CD4-positive, alpha-beta T cell treated with Interleukin-12 subunit alpha and Interleukin-12 subunit beta, for 1 hour (primary cell): ENCODE data around the gene C1orf87.
"Not testable (repeated sequence)": the region's sequence is repeated elsewhere in the genome, so short reads cannot be mapped to it uniquely, and the experiment has no call there.

ENCODE experiments used
- DNase-seq: peaks from one replicate; pipeline ENCODE4 v3.0.0-alpha.2; 2020

The C1orf87 gene

DNA sequence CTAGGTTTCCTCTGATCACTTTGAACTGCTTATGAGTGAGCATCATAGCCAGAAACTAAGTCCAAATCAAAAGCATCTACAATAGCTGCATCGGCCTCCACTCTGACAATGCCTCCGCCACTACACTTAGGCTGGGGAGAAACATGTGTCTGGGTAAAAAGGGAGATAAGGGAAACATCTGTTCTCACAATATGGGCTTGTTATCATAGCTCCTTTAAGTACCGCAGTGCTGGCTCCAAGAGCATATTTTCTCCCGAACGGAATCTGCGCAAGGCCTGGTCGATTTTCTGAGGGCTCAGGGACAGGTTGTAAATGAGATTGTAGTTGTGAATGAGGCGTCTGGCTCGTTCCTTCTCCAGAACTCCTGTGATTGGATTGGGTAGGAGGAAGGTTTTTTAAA, 83.1 kb downstream of the C1orf87 start:
- DNase-seq, result no peak

DNA sequence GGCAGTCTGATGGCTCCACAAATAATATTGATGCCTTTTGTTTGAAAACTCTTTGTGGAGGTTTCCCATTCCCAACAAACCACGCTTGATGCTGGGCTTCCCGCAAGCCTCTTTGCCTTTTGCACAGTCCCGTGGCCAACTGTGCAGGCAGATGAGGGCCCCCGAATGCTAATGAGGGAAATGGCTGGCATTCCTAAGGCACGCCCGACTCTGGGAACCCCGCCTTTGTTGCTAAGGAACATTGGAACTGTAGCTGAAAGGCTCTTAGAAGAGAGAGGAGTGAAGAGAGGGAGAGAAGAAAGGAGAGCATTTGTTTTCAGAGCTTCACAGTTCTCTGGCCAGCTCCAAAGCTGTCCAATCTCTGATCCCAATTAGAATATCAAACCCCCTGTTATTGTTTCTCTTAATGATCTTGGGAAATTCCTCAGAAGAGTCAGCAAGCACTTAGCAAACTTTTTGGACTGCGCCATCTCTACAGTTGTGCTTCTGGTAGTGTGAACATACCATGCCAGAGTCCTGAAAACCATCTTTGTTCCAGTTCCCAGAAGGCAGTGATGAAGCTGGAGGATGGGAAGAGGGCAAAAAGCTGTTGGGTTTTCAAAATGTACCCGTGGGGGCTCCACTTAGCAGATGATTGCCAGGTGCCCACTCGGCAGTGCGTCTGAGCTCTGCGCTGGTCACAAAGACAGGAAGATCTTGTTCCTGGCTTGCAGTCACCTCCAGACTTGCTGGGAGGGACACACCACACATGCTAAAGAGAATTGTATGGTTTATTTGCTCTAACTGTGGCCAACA, 86.9 kb downstream of the C1orf87 start:
- DNase-seq, result no peak

DNA sequence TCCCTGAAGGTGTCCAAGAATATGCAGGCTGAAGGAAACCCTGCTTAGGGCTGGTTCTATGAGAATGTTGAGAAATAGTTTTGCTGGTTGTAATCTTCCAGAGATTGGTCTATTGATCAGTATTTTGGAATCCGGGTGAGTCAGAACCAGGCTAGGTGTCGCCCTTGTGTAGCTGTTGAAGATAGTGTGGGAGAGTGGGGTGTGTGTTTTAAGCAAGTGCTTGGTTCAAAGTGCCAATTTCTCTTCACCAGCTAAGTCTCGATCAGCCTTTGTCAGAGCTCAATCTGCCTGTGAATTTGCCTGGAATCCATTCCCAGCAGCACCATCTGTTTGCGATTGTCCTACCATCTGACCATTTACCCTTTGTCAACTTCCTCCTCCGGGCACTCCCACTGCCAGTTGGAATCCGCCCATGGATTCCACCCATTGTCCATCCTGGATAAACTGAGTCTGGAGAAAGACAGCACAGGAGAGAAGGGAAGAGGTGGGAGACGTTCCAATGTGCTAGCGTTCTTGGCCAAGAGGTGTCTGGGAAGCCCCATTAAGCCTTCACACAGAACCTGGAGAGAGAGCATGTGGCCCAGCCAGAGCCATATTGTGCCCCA, 87.6 kb downstream of the C1orf87 start:
- no peak for DNase-seq

DNA sequence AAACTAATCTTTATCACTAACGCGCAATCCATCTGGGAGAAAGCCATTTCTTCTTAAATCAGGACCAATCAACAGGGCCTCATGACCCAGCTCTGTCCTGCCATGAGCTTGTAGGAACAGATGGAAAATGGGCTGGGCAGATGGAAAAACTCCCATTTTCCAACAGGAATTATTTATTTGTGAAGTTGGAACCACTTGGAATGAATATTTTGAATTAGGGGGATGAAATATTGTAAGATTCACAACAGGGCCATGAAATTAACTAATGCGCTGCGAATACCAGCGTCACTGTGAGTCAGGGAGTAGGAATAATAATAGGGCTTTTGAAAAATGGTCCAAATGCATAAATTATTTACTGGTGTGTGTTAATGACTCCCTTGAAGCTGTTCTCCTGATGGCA, 93.9 kb downstream of the C1orf87 start:
- DNase-seq, result no peak

DNA sequence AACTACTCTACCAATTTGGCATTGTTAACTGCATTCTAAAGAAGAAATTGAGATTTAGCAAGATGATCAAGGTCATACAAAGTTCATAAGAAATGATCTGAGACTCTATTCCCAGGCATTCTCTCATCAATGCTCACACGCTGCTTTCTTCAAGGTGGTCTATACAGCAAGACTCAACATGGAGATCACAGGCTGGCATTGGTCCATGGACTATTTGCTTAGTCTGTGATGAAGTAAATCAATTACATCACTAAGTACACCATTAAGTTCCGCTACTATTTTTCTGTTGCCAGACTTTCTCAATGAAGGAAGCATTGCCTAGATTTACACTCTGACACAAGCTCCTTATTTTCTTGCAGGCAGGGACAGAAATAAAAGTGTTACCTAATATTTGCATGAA, 95.1 kb downstream of the C1orf87 start:
- DNase-seq, result no peak

DNA sequence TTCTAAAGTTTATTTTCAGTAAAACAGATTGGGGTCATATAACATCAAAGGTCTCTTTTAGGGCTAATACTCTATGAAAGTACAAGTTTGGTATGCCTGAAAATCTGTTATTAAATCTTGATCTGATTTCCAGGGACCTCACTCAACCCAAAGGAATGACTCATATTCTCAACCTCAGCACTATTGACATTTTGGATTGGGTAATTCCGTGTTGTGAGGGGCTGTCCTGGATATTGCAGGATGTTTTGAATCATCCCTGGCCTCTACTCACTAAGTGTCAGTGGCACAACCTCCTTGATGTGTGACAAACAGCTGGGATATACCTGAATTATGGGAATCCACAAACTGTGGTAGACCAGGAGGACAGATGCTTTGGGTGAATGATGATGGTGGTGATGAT, 95.5 kb downstream of the C1orf87 start:
- no peak for DNase-seq

DNA sequence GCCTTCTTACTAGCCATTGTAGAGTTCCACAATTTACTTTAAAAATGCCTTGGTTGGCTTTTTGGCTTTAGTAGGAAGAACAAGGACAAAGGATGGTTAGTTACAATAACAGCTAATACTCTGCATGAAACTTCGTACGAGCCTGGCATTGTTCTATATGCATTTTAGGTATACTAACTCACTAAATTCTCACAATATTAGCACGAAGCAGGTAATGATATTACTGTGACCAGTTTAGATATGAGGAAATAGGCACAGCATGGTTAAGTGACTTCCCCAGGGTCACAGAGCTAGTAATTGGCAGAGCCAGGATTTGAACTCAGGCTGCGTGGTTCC, 96.5 kb downstream of the C1orf87 start:
- no peak for DNase-seq

DNA sequence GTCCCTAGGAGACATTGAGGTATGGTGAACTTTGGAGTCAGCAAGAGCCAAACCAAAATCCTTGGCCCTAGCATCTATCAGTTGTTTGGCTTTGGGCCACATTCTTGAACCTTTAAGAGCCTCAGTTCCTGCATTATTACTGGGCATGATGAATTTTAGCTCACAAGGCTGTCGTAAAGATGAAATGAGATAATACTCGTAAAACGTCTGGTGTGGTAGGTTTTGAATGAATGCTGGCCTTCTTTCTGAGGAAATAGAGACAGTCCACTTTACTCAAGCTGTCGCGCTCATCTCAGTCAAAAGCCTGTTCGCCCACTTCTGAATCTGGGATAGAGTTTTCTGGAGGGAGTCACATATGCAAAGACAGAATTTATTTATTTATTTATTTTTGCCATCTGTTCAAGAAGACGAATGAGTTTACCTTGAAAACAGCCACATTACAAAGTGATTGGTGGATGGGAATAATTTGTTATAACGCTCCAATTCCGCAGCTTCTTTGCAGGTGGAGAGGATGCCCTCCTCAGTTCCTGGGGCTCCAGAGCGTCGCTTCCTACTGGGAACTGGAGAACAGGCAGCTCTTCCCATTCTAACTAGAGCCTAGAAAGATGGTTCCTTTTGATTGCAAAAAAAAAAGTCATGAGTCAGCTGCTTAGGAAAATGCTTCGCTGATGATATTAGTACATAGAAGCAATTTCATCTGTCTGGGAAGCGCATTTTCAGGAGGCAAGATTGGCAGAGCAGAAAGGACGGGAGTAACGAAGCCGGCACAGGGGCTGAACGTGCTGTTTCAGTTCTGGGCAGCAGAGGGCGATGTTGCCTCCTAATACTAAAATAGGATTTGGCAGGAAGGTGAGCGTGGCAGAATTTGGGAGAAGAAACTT, 97.1 kb downstream of the C1orf87 start:
- DNase-seq, result peak; percentile 21

DNA sequence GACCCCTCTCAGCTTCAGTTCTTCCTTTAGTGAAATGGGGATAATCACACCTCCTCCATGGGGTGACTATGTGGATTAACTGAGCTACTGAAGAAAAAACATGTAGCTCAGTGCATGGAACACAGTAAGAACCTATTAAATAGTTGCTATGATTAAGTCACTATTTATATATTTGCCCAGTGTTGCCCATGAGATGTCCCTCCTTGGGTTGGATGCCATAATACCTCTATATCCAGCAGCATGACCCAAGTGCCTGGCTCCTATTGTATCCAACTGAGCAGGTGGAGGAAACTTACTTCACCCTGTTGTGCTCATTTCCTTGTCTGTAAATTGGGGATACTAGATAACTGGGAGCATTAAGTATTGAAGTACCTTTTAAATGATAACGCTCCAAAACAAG, 99.9 kb downstream of the C1orf87 start:
- no peak for DNase-seq

DNA sequence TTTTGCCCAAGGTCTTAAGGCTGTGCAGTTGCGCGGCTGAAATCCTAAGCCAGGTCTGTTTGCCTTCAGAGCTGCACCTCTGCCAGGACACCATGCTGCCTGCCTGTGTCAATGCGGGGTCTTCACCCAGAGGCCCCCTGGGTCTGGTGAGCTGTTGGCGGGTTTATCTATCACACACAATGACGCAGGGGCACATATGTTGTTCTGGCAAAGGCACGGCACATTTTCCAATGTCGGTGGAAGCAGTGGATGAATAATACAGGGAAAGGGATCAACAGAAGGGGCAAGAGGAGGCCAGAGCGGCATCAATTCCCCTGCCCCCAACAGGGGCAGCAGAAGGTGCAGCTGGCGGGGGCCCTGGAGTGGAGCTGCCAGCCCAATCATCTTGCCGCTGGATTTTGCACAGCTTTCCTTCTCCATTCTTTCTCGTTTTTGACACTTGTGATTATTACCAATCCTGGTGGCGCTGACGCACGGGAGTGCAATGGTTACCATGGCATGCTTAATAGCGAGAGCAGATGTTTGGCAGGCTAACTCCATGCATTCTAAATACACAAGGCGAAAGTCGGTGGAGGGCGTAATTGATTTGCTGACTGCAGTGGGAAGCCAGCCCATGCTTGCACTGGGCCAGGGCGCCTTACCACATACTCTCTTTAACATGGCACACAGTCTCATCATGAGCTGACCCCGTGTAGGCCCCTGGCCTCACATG, 101.2 kb downstream of the C1orf87 start:
- DNase-seq, result no peak

DNA sequence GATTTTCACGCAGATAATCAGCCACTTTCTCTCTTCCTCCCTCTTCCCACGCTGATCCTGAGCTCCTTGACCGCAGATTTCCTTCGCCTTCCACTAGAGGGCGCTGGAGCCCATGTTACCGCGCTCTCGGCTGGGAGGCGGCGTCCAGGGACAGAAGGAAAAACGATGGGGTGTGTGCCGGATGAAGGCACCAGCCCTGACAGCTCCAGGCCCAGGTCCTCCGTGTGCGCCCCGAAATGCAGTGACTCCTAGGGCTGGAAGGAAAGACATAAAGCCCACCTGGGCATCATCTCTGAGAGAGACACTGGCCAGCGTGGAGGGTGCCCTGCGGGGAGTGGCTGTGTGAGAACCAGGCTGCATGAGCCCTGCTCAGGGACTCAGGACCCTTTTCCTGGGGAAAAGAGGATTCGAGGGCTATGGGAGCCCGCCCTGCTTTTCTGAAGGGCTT, 102.1 kb downstream of the C1orf87 start:
- DNase-seq, result peak; percentile 35

DNA sequence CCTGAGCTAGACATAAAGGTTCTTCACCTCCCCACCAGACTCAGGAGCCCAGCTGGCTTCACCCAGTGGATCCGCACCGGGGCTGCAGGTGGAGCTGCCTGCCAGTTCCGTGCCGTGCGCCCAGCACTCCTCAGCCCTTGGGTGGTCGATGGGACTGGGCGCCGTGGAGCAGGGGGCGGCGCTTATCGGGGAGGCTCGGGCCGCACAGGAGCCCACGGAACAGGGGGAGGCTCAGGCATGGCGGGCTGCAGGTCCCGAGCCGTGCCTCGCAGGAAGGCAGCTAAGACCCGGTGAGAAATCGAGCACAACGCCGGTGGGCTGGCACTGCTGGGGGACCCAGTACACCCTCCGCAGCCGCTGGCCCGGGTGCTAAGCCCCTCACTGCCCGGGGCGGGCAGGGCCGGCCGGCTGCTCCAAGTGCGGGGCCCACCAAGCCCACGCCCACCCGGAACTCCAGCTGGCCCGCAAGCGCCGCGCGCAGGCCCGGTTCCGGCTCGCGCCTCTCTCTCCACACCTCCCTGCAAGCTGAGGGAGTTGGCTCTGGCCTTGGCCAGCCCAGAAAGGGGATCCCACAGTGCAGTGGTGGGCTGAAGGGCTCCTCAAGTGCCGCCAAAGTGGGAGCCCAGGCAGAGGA, 103.9 kb downstream of the C1orf87 start:
- DNase-seq, result not testable (repeated sequence)

DNA sequence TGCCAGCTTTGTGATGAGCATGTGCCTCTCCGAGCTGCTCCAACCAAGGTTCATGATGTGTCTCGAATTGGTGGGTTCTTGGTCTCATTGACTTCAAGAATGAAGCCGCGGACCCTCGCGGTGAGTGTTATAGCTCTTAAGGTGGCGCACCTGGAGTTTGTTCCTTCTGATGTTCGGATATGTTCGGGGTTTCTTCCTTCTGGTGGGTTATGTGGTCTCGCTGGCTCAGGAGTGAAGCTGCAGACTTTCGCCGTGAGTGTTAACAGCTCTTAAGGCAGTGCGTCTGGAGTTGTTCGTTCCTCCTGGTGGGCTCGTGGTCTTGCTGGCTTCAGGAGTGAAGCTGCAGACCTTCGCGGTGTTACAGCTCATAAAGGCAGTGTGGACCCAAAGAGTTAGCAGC, 104.8 kb downstream of the C1orf87 start:
- not testable (repeated sequence) for DNase-seq

DNA sequence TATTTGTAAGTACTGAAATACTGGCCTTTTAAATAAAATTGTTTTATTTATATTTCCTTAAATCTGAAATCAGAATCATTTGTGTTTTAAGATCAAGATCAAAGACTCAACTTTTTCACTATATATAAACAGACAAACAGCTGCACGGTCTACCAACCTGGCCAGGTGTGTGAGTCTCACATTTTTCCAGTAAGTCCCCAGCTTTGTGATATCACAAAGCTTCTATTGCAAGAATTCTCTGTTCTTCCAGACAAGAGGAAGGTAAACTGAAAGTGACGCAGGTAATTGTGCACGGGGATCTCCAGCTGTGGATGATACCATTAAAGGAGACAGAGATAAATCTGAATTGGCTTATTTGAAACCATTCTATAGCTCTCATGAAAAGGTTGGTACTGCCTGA, 105.8 kb downstream of the C1orf87 start:
- DNase-seq, result no peak

DNA sequence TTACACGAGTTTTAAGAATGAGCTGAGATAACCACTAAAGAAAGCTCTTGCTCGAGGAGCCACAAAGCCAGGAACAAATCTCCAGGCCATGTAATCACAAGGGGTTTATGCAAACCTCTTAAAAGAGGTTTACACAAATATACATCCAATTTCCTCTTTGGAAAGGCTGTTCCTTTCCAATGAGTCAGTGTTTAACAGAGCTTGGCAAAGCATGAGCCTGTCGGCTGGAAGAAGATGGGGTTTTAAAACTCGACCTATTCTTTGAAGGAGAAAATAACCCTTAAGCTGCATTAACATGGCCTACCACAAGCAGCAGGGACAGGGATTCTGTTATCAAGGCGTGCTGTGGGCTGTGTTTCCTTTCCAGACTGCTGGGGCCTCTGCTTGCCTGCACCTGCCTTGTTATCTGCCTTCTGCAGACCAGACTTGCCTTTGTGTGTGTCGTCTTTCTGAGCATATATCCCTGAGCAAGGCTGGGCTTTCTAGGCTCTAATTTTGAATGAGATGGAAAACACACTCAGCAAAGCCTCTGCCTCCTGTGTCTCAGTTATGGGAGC, 106.4 kb downstream of the C1orf87 start:
- no peak for DNase-seq

DNA sequence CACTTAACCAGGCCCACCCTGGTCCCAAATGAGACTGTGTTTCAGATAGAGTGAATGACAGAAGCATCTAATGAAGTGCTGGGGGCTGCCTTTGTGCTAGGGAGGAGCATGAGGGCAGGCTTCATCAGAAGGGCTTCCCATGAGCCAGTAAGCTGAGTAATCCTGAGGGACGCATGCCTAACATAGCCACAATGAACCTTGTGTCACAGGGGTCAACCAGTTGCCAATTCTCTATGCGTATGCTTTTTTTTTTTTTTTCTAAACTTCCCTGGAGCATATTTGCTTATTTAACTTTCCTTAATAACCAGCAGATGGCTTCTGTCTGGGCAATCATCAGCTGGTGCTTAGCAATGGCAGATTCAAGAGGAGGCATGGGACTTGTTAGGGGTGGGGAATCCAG, 121.5 kb downstream of the C1orf87 start:
- DNase-seq, result no peak

DNA sequence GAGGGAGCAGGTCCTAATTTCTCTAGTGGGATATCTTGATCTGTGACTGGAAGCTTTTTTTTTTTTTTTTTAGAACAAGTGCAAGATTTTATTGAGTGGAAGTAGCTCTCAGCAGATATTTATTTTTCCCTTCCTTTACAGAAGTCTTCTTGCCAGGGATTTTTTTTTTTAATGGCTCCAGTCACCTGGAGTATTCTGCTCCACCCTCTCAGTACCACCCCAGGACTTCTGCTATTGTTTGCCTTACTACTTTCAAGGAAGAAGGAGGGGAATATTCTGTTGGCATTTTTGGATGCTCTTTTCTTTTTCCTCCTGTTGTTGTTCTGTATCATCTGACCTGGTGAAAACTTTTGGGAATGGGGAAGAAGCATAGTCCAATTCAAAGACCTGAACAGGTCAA, 123.9 kb downstream of the C1orf87 start:
- no peak for DNase-seq

DNA sequence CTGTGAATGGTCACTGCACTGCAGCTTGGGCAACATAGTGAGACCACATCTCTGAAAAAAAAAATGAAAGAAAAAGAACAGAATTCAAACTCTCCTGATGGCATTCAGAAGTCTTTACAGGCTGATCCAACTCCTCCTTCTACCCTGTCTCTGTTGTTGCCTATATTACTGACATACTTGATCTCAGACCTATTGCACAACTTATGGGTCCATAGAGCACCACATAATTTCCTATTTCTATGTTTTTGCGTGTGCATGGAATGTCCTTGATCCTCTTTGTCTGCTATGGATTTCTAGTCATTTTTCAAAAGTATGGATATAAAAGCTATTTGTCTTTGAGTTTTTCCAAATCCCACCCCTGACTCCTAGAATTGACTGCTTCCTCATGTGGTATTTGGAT, 124.6 kb downstream of the C1orf87 start:
- no peak for DNase-seq

DNA sequence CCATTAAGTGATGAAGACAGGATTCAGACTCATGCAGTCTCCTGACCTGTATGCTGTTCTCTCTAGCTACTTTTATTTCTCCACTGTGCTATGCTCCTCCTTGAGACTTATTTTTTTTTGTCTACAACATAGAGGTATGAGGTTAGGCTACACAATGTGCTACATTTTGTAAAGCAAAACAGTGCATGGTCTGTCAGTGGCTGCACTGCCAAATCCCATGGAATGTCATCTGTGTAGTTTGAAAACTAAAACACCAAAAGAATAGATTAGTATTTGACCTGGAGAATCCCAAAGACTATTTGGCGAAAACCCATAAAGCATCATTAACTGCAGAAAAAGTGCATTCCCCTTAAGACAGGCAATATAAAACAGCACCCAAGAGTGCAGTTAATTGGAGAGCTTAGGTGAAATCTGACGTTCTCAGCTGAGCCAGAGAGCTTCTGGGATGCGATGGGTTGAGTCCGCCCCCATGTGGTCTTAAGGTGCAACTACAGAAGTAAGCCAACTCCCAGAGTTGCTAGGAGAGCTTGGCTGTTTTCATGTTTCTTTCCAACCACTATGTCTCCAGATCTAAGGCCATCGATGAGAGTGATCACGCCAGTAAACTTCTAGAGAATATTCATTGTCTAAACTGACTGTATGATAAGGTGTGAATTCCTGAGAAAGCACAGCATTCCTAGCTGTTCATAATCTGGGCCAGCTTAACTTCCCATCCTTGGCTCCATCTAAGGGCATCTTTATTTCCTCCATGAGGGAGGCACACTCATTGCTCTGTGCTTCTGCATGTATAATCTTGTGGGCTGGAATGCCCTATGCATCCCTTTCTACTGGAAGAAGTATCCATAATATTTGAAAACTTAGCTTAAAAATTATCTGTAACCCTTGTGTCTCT, 126.3 kb downstream of the C1orf87 start:
- DNase-seq, result peak; percentile 46

DNA sequence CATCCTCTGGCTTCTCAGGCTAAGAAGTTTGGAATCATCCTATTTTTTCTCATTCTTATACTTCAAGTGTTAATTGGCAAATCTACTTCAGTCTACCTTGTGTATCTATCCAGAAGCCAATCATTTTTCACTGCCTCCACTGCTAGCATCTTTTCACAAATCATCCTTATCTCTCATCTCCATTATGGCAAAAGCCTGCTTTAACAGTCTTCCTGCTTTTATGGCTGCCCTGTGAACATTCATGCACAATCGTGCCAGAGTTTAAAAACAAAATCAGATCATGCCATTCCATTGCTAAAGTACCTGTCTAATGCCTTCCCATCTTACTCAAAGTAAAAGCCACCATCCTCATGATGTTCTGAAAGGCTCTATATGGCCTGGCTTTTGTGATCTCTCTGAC, 127.8 kb downstream of the C1orf87 start:
- no peak for DNase-seq
